HG02759 (cell line): ENCODE results near the gene MC1R.
A peak's percentile ranks its signal among the peaks of the same experiment; 100 is the strongest.
"Not testable (repeated sequence)": the region's sequence is repeated elsewhere in the genome, so short reads cannot be mapped to it uniquely, and the experiment has no call there.

ENCODE experiments used
- ATAC-seq: cut with Tn5 transposase; IDR thresholded peaks from one replicate; pipeline ENCODE4 v1.9.1; 2021; ENCODE audit warnings: mild to moderate bottlenecking, moderate library complexity; ENCODE audit not compliant: unreplicated experiment

Gene MC1R

DNA sequence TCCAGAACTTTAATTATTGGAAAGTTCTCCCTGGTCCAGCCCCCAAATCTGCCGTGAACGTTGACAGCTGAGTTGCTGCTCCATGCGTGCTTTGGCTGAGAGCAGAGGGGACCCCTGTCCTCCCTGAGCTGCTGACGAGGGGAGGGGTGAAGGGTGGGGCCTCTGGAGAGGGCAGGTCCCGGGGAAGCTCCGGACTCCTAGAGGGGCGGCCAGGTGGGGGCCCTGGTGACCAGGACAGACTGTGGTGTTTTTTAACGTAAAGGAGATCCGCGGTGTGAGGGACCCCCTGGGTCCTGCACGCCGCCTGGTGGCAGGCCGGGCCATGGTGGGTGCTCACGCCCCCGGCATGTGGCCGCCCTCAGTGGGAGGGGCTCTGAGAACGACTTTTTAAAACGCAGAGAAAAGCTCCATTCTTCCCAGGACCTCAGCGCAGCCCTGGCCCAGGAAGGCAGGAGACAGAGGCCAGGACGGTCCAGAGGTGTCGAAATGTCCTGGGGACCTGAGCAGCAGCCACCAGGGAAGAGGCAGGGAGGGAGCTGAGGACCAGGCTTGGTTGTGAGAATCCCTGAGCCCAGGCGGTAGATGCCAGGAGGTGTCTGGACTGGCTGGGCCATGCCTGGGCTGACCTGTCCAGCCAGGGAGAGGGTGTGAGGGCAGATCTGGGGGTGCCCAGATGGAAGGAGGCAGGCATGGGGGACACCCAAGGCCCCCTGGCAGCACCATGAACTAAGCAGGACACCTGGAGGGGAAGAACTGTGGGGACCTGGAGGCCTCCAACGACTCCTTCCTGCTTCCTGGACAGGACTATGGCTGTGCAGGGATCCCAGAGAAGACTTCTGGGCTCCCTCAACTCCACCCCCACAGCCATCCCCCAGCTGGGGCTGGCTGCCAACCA lies at the start of gene MC1R:
Gene MC1R (plus strand): TSS at position 410 of the 895 bp plus-strand sequence. CDS start 397 bp downstream, at position 807.
- no peak for ATAC-seq

DNA sequence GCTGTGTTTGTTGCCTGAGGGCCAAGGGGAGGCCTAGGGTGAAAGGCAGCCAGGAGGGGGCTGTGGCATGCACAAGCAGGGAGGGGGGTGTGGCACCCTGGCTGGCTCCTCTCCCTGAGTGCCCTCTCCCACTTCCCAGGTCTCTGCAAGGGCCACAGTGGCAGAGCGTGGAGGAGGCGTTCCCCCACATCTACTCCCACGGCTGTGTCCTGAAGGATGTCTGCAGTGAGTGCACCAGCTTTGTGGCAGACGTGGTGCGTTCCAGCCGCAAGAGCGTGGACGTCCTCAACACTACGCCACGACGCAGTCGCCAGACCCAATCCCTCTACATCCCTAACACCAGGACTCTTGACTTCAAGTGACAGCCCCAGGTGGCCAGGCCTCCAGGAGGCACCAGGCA lies 48.8 kb upstream of the MC1R start:
- ATAC-seq, result no peak

DNA sequence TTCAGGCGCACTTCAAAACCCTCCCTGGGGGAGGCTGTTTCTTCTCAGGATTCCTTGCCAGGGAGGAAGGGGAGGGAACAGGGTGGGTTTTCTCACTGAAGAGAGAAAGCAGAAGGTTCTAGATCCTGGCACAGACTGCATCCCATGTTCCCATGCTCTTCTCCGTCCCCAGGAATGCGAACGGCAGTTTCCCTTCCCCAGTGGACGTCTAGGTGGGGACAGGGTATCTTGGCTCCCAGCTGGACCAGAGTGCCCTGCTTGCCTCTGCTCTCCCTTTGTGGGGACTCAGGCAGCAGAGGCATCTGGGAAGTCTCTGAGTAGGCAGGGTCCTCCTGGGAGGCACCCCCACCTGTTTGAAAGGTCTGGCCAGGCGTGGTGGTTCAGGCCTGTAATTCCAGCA lies 48.2 kb upstream of the MC1R start:
- no peak for ATAC-seq

DNA sequence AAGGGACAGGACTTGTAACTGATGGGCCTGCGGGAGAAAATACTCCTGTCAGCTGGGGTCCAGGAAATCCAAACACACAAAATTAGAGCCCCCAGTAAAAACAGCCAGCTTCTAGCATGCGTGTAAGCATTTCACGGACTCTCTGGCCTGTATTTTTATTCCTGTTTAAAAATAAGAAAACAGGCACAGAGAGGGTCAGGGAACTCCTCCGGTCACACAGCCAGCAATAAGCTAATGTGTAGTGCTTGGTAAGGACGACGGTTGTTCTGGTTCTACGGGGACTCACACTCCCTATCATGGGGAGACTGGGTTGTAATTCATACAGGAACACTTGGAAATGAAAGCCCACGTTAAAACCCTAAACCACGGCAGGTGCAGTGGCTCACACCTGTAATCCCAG lies 46.8 kb upstream of the MC1R start:
- no peak for ATAC-seq

DNA sequence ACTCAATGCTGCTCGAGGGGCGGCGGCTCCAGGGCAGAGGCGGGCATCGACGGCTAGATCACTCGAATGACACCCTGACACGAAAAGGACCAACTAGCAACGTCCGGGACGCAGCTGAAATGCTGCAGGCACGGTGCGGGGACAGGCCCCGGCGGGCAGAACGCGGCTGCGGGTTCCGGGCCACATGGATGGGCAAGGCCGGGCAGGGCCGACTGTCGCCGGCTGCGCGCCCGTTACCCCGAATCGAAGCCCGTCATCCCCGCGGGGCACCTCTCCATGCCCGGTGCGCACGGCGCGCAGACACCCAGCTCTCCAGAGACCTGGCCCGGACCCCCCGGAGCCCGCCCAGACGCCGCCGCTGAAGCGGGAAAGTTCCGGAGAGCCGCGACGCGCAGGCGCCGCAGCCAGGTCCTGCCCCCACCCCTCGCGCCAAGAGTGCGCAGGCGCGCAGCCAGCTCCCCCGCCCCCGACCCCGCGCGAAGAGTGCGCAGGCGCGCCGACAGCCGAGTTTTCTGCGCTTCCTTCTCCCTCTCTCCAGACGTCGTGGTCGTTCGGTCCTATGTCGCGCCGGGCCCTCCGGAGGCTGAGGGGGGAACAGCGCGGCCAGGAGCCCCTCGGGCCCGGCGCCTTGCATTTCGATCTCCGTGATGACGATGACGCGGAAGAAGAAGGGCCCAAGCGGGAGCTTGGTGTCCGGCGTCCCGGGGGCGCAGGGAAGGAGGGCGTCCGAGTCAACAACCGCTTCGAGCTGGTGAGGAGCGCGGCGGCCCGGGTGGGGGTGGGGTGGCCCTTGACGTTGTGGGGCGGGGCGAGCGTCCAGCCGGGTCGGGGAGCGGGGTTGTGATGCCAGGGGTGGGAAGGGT lies 45.3 kb upstream of the MC1R start, which contains the start of gene TCF25:
Gene TCF25 (plus strand): TSS at position 484 of the 863 bp plus-strand sequence. CDS start 76 bp downstream, at position 560.
- ATAC-seq, result peak; percentile 53

DNA sequence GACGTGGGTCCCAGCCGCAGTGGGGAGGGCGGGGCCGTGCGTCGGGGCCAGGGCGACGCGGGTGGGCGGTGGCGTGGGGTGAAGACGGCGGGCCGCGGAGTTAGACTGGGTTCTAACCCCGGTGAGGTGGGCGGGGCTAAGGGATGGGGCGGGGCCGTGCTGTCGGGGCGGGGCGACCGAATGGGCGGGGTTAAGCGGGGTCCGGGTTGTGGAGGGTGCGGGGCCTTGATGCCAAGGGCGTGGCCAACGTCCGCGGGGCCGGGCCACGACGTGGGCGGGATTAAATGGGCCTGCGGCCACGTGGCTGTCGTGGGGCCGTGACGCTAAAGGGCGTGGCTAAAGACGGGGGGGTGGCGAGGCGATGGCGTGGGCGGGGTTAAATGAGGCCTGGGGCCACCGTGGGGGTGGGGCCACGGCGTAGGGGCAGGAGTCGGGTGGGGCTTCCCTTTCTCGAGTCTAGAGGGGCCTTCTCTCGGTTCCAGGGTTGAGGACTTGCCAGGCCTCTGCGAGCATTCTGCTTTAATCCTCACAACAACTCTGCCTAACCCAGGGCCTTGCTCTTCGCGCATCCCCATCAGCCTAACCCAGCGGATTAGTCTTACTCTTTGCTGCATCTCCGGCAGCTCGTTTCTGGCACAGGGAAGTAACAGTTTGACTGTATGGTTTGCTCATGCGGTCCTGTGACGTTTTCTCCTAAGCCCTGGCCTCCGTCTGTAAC lies 44.5 kb upstream of the MC1R start:
- peak; percentile 69 for ATAC-seq

DNA sequence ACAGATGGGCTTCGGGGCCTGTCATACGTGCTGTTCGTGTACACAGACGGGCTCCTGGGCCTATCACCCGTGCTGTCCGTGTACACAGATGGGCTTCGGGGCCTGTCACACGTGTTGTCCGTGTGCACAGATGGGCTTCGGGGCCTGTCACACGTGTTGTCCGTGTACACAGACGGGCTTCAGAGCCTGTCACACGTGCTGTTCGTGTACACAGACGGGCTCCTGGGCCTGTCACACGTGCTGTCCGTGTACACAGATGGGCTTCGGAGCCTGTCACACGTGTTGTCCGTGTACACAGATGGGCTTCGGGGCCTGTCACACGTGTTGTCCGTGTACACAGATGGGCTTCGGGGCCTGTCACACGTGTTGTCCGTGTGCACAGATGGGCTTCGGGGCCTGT lies 39.5 kb upstream of the MC1R start:
- not testable (repeated sequence) for ATAC-seq

DNA sequence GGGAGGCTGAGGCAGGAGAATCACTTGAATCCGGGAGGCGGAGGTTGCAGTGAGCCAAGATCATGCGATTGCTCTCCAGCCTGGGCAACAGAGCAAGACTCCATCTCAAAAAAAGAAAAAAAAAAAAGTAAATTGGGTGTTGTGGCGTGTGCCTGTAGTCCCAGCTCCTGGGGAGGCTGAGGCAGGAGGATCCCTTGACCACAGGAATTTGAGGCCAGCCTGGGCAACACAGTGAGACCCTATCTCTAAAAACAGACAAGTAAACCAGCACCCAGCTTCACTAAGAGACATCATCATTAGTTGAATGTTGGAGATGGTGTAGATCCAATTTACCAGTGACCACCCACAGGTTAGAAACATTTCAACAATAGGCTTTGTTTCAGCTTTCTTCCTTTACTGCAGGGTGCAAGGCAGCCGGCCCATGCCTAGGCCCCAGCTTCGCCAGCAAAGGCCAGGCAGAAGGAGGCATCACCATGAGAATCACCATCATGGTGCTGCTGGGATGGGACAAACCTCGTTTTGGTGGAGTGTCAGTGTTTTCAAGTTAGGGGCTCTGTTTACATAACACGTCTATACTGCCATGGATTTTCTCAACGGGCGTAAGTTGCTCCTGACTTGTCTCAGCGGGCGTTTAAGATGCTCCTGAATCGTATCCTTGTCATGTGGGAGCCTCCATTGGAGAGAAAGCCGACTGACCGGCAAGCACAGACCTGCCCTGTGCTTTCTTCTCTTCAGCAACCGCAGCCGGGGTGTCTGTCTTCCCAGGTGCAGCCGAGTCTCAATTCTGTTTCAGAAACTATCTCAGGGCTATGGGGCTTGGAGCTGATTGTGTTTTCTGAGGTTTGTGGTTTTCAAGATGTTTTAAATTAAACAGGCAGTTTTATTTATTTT lies 37.9 kb upstream of the MC1R start:
- ATAC-seq, result no peak

DNA sequence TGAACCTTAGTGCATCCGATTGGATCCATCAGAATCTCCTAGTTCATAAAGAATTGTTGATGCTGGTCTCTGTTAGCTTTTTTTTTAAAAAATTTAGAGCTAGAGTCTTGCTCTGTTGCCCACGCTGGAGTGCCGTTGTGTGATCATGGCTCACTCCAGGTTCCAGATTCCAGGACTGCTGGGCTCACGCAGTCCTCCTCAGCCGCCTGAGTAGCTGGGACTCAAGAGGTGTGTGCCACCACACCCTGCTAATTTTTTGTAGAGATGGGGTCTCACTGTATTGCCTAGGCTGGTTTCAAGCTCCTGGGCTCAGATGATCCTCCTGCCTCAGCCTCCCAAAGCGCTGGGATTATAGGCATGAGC lies 37.3 kb upstream of the MC1R start:
- no peak for ATAC-seq

DNA sequence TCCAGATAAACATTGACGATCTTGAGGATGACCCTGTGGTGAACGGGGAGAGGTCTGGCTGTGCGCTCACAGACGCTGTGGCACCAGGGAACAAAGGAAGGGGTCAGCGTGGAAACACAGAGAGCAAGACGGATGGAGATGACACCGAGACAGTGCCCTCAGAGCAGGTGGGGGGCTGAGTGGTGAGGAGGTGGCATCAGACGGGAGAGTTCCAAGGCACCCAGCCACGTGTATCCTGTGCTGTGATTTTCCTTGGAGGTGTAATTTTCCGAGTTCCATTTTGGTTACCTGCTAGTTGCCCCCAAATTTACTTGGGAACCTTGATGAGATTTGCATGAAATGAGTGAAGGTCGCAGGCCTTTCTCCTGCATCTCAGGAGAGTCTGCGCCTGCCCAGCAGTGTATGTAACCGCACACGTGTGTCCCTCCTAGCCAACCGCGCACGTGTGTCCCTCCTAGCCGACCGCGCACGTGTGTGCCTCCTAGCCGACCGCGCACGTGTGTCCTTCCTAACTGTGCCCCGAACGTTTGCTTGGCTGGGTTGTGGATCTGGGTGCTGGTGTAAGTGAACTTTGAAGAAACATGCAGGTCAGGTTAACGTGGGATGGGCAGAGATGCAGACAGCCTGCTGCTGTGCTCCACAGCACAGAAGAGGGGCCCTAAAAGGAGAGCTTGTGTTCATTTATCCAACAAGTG lies 35.2 kb upstream of the MC1R start:
- no peak for ATAC-seq

DNA sequence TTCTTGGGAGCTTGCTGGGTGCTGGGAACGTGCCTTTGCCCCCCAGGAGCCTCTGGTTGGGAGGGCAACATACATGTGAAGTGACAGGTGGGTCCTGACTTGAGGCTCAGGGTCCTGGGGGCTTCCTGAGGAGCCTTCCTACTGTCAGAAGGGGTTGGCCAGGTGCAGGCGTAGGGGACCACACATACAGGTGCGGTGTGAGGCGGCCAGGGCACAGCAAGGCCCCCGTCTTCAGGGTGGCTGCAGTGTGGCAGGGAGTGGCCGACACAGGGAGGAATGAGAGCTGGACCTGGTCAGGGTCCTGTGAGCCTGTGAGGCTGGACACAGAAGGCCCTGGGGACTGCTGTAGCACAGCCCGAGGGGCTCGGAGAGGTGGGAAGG lies 34.6 kb upstream of the MC1R start:
- no peak for ATAC-seq

DNA sequence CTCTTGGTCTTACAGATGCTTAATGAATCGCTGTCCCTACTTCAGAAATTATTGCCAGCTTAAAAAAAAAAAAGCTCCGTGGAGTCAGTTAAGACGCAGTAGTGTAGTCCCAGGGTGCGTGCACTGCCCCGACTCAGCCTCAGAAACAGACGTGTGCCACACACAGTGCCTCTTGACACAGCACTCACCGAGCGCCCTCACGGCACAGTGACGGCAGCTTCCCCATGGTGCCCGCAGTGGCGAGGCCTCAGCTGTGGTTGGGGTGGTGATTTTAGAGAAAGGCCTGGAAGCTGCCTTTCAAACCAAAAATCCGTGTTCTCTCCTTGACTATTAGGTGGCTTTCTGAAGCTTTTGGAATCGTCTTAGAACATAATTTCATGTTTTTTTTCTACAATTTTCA lies 31.4 kb upstream of the MC1R start:
- ATAC-seq, result no peak

DNA sequence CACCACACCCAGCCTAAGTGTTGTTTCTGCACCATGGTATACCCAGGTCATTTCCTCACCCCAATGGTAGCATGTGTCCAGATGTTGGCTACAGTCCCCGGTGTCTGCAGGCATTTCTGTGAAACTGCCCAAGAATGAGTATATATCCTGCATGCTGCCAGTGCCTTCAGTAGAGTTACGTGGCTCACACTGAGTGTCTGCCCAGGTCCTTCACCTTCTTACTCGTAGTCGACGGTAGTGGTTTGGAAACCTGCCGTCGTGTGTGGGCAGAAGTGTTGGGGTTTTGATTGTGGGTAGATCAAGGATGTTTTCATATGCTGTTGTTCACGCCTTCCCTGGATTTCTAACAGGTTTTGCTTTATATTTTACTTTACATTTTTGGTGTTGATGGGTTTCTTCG lies 28.5 kb upstream of the MC1R start:
- ATAC-seq, result no peak

DNA sequence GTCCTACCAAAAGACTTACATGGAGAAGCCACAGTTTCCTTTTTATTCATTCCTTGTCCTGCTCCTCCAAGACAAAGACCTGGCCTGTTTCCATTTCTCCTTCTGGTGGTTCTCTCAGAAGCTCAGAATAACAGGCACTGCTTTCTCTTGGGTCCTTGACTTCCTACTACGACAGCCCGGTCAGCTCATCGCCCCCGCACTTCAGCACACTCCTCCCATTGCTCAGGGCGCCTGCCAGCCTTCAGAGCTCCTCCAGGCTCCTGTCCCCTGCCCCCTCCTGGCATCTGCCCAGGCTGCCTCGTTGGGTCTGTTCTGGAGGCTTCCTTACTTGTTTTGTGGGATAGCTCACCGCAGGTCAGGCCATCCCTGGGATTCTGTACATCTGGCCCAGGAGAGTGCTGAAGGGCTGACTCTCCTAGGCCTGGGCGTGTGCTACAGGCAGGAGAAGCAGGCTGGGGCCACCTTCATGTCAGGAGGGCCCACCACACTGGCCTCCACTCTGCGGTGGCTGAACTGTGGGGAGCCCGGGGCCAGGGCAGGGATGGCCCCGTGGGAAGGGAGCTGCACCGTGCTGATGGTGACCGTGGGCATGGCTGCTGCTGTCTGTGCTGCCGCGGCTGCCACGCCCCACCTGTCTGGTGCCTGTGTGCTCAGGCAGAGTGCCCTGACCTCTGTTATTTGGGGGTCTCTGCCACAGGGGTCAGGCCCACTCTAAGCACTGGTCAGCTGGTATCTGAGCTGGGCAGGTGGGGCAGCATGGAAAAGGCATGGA lies 27.6 kb upstream of the MC1R start:
- ATAC-seq, result no peak

DNA sequence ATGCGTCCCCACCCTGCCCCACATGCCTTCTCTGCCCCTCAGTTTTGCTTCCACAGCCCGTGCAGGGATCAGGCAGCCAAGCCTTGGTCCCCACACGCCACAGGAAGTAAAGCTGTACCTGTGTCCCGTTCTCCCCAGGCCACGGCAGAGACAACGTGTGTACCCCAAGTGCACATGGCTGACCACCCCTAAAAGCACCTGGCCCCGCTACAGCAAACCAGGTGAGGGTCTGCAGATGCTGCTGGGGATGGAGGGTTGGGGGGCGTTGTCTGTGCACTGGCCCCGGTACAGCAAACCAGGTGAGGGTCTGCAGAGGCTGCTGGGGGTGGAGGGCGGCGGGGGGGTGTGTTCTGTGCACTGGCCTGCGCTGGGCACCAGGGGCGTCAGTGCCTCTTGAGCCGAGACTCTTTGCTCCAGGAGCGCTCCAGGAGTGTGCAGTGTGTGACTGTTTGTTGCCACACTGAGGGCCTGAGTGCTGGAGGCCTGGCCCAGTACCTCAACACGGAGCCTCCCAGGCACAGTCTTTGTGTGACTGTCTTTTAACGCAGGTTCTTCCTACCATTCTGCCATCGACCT lies 26.5 kb upstream of the MC1R start:
- ATAC-seq, result no peak

DNA sequence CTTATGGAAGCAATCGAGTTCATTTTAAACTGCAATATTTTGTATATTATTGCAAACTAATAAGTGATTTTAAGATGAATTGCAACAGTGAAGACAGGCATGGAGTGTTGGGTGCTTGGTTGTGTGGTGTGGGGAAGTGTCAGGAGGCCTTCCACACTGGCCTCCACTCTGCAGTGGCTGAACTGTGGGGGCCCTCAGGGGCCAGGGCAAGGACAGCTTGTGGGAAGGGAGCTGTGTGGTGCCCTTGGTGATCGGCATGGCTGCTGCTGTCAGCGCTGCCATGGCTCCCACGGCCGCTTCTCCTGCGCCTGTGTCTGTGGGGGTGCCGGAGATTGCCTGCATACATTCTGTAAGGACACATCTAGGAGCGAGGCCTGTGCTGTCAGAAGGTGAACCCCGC lies 26.0 kb upstream of the MC1R start:
- ATAC-seq, result no peak

DNA sequence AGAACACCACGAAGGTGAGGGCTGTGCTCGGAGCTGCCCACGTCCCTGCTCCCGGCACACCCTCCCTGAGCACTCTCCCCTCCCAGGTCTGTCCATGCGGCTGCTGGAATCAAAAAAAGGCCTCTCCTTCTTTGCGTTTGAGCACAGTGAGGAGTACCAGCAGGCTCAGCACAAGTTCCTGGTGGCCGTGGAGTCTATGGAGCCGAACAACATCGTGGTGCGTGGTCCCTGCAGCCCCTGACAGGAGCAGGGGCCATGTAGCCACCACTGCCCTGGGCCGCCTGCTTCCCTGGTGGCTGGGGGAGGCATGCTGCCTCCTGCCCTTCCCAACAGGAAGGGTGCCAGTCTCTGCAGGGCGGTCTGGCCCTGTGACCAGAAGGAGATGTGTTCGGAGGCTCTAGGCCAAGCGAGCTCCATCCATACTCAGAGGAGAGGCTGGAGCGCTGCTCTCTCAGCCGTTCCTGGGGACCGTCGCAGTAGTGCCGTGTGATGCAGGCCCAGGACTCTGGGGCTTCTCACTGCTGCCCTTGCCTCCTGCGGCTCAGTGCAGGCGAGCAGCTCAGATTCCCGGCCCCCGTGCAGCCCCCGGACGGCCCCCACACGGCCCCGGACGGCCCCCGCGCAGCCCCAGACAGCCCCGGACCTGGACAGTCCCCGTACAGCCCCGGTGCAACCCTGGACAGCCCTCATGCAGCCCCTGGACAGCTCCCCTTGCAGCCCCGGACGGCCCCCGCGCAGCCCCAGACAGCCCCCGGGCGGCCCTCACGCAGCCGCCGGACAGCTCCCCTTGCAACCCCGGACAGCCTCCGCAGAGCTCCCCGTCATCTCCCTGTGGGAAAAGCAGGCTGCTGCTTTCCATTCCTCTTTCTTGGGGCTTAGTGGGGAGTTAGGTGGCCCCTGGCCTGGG lies 24.8 kb upstream of the MC1R start:
- ATAC-seq, result no peak
